NB4 (cell line): ENCODE measurements around the gene MAP4K2.

ENCODE experiments used
- CTCF ChIP-seq: IDR thresholded peaks from one replicate; pipeline ENCODE4 v1.5.1; 2012; ENCODE audit warnings: low read depth, low read length
- MAX ChIP-seq: IDR thresholded peaks from 2 replicates; pipeline ENCODE4 v1.6.1; 2011; ENCODE audit warnings: low read depth, low read length
- MYC ChIP-seq: IDR thresholded peaks from 2 replicates; pipeline ENCODE4 v1.6.1; 2011; ENCODE audit warnings: low read depth, low read length
- POLR2A ChIP-seq: IDR thresholded peaks from 2 replicates; pipeline ENCODE4 v1.6.1; 2011; ENCODE audit warnings: mild to moderate bottlenecking; ENCODE audit not compliant: insufficient read length; ENCODE audit errors: extremely low read depth

GRCh38 chr11:64762277-64762673, 40.7 kb downstream of the MAP4K2 start:
- TF ChIP-seq CTCF, result no peak
- TF ChIP-seq MAX, result no peak
- TF ChIP-seq POLR2A, result peak; percentile 46
- TF ChIP-seq MYC, result no peak
